HuH-7.5 (cell line): Measurements from ENCODE around the gene CS.
"Not testable (repeated sequence)": the region's sequence is repeated elsewhere in the genome, so short reads cannot be mapped to it uniquely, and the experiment has no call there.

Experiments
- DNase-seq: peaks from one replicate; pipeline ENCODE4 v3.0.0; 2011; ENCODE audit warnings: low spot score

The CS gene

GRCh38 chr12:56278905-56279304 is 21.2 kb downstream of the CS start:
- no peak for DNase-seq

DNA sequence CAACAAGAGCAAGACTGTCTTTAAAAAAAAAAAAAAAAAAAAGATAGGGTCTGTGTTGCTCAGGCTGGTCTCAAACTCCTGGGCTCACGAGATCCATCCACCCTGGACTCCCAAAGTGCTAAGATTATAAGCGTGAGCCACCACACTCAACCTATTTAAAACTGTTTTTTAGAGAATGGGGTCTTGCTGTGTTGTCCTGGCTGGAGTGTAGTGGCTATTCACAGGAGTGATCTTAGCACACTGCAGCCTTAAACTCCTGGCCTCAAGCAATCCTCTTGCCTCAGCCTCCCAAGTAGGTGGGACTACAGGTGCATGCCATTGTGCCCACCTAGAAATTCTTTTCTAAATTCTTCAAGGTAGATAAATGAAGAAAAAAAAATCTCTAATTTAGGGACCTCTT is 25.8 kb downstream of the CS start:
- no peak for DNase-seq

GRCh38 chr12:56272468-56272867 is 27.7 kb downstream of the CS start:
- DNase-seq, result not testable (repeated sequence)

DNA sequence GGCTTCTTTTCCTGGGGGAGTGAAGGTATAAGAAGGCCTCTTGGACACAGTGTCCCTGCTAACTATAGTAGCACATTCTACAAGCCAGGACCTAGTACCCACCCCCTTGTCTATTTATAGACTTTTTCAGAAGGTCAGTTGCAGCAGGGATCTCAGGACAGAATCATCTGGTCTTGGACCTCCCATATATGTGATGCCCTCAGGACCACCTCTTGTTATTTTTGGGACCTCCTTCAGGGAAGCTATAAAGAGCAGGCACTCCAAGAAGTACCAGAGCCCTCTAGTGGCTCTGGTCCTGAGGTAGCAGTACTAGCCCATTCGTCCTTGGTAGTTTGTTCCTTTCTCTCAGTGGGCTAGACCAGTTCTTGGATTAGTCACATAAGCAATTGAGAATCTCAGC is 29.1 kb downstream of the CS start:
- no peak for DNase-seq

DNA sequence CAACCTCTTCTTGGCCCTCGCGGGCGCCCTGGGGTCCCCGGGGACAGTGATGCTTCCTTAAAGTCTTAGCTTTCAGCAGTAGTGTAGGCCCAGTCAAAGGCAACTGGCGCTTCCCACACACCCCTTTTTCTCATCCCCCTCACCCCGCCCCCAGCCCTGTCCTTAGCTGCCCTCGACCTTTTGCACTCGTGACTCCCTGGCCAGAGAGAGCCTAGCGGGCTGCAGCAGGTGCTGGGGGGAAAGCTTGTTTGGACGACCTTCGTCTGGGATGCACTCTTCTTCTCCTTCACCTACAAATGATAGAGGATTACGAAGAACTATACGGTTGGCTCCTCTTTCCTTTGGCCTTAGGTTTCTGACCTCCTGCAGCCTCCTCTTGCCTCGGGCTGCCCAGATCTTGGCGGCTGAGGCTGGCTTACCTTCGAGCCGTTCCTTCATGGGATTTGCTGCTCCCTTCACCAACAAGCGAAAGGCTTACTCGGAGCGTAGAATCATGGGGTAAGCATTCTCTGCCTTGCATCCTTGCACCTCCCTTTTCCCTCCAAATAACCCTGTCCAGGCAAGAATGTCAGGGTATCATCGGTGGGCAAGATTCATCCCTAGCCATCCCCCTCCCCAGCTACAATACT is 32.6 kb downstream of the CS start:
- DNase-seq, result peak; percentile 63

- peak; percentile 95 for DNase-seq
Observed at GRCh38 chr12:56266693-56267442, 33.3 kb downstream of the CS start, which contains the start of gene COQ10A. TSS of gene COQ10A (plus strand) at chr12:56266942. CDS start at chr12:56267119, 177 bp downstream.

DNA sequence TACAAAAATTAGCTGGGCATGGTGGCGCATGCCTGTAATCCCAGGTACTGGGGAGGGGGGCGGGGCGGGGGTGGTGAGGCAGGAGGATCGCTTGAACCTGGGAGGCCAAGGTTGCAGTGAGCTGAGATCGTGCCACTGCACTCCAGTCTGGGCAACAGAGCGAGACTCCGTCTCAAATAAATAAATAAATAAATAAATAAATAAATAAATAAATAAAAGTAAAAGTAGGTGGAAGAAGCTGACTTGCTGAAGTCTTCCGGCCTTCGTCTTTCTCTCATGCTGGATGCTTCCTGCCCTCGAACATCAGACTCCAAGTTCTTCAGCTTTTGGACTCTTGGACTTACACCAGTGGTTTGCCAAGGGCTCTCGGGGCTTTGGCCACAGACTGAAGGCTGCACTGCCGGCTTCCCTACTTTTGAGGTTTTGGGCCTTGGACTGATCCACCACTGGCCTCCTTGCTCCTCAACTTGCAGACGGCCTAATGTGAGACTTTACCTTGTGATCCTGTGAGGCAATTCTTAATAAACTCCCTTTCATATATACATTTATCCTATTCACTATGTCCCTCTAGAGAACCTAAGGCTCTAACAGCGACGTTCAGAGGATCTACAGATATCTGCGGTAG is 34.0 kb downstream of the CS start:
- DNase-seq, result not testable (repeated sequence)

GRCh38 chr12:56262955-56263354 is 37.2 kb downstream of the CS start:
- not testable (repeated sequence) for DNase-seq

- peak; percentile 3 for DNase-seq
Observed at GRCh38 chr12:56261503-56262232, 38.5 kb downstream of the CS start.

DNA sequence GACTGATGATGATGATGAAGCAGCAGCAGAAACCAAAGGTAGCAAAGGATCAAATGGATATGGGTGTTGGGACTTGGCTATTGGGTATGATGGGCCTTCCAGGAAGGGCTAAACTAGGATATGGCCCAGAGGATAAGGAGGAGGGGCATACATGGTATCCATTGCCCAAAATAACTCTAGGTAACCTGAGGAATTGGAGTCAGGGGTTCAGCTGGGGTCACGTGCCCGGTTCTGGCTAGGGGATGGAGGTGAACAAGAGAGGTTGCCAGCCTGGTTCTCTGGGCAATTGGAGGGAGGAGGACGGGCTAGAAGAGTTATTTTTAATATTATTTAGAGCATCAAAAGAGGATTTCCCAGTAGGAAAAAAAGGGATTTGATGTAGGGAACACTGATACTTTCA is 39.2 kb downstream of the CS start:
- DNase-seq, result no peak

- no peak for DNase-seq
Observed at GRCh38 chr12:56260380-56260779, 39.8 kb downstream of the CS start.

DNA sequence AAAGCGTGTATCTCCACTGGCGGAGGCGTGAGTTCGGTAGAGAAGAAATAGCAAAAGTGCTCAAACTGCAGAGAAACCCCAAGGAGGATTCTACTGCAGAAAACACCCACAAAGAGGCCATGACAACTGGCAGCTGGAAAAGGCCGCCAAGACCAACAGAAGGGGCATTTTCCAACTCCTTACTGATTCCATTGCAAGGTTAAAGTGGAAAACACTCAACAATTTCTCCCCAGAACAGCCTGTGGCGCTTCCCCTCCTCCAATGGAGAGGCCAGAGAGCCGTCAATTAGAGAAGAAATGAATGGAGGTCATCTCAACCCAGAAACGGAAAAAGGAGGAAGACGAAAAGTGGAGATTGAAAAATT is 41.3 kb downstream of the CS start:
- DNase-seq, result no peak

DNA sequence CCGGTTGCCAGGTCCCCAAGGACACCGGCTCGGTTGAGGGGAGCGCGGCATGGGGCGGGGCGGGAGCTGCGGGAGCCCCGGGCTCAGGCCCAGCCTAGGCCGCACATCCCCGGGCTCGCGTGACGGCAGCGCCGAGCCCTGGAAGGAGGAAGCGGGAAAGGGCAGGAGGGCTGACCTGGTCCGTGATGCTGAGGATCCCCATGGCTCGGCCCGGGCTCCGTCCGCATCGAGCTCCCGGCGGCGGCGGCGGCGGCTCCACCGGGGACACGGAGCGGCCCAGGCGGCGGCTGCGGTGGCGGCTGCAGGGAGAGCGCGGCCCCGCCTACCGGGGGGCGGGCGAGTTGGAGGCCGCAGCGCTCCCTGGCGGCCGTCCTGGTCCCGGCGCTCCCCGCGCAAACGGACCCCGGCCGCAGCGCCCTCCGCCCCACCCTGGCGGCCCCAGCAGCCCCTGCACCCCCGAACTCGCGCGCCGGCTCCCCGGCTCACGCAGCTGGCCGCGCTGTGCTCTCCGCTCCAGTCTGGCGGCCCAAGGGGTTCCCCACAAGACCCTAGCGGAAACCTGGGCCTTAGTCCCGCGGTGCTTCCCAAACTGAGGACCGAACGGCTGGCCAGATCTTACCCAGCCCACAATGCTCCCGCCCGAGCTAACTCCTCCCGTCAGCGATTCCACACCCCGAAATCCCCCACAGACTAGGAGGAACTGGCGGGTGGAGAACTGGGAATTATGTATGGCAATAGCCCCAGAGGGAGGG is 41.9 kb downstream of the CS start, which contains the start of gene ANKRD52:
Gene ANKRD52 (minus strand): TSS at position 317 of the 752 bp plus-strand sequence. CDS start 115 bp downstream, at position 202.
- peak; percentile 92 for DNase-seq

DNA sequence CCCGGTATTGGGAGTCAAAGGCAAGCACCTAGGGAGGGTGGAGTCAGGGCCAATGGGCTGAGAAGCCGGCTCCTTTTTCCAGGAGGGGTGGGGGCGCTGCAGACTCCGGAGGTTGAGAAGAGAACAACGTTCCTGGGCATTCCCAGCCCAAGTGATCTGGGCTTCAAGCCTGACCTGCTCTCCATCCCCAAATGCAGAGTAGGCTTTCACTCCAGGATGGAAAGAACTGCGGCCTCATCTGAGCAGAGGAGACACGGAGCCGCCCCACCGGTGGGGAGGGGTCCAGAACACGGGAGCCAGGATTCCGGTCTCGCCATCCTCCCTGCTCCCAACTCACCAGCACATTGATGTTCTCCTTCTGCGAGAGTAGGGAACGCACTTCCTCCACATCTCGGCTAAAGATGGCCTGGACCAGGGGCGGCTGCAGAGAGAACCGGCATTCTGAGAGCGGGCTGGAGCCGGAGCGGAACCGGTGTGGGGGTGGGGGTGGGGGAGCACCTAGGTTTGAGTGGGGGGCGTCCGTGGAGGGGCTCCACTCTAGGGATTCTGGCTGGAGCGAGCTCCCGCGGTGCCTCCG is 42.6 kb downstream of the CS start:
- DNase-seq, result peak; percentile 85

- no peak for DNase-seq
Observed at GRCh38 chr12:56257071-56257470, 43.1 kb downstream of the CS start.

- no peak for DNase-seq
Observed at GRCh38 chr12:56256326-56256960, 43.7 kb downstream of the CS start.

DNA sequence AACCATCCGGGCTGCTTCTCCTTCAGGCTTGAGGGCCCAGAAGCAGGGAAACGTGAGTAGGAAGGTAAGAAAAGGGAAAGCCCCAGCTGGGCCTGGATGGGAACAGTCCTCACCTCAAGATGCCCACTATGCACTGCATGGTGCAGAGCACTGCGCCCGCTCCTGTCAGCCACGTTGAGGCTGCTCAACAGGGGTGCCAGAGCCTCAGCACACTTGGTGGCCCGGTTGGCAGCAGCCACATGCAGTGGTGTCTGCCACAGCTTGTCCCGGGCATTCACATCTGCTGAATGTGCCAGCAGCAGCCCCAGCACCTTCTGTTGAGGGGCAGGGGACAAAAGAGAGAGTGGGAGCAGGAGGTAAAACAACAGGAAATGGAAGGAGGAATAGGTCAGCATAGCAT is 44.5 kb downstream of the CS start:
- DNase-seq, result no peak

DNA sequence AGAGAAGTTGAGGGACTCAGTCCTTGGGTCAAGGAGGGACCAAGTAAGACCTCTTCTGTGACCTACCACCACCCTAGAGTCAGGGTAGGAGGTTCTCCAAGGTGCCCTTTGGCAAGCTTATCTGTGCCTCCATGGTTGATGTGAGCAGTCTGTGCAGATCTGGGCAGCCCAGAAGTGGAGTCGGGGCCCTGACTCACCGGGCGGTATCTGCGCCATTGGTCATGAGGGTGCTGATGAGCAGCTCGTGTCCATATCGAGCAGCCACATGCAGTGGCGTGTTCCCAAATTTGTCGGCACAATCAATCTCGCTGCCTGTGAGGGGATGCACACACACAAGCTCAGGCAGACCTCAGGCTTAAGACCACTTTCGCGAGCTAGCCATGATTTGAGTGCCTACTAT is 47.0 kb downstream of the CS start:
- DNase-seq, result no peak

GRCh38 chr12:56252649-56253048 is 47.5 kb downstream of the CS start:
- no peak for DNase-seq

DNA sequence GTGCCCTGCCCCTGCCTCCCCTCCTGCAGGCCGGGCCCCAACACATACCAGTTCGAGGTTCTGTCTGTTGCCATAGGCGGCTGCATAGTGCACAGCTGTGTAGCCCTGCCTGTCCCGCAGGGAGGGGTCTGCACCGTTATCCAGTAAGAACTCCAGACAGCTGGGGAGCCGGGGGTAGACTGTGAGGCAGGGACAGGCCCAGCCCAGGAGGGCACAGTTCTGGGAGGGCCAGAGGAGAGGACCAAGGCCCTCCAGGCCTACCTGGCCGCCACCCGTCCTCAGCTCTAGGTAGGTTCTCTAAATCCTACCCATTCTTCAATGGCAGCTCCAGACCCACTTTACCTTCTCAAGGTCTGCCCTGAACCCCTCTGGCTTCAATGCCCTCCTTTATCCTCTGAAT is 51.4 kb downstream of the CS start:
- no peak for DNase-seq

DNA sequence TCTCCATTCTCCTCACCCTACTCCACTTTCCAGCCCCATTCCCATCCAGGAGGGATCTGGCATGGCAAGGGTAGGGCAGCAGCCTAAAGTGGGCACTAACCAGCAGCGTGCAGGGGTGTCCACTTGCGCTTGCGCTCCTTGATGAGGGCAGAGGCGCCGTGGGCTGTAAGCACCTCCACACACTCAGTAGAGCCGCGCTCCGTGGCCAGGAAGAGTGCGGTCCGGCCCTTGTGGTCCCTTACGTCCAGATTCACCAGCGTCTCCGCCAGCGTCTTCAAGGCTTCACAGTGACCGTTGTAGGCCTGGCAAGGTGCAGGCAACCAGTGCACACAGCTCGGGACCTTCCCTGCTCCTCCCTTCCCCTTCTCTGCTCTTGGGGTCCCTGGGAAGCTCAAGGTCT is 52.2 kb downstream of the CS start:
- DNase-seq, result no peak
